ENCODE measurements around the gene ALDH2. TPM values are rescaled to one million over a fixed set of nuclear protein-coding genes. Genes with fewer than 3 reads are reported as not detected.

Gene ALDH2
- total RNA-seq, 3 donors from 2014 or later, result 1.6 to 2.7 (median 2.7) TPM

DNA sequence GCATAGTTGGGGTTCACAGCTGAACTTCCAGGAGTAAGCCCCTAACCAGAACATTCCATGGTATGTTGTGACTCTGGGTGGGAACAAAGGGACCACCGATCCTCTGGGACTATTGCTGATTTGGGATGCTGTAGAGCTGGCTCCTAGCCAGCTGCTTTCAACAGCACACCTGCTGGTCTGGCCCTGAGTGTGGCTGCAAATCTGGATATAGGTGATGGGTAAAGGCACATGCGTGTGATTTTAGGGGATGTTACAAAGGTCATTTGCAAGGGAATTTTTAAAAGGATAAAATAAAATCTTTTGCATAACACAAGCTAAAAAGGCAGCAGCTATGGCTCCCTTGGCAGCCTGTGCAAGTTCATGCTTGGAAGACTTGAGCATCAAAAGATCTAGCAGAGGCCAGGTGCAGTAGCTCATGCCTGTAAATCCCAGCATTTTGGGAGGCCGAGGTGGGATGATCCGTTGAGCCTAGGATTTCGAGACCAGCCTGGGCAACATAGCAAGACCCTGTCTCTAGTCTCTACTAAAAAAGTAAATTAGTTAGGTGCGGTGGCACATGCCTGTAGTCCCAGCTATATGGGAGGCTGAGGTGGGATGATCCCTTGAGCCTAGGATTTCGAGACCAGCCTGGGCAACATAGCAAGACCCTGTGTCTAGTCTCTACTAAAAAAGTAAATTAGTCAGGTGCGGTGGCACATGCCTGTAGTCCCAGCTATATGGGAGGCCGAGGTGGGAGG, 1.6 kb downstream of the ALDH2 start:
- Mint-ChIP-seq H3K4me1 (ENCODE audit: low read depth) (peaks cover 17% of the 10 kb centered on the region), H3K9me3 (no peaks in the 10 kb centered on the region), H3K36me3 (ENCODE audit: insufficient read depth) (peaks cover 2% of the 10 kb centered on the region), H3K27me3 (ENCODE audit: low read depth) (peaks cover 48% of the 10 kb centered on the region), H3K4me3 (no peak overlapping the region)
- DNase-seq (no peak), ATAC-seq (no peak)

DNA sequence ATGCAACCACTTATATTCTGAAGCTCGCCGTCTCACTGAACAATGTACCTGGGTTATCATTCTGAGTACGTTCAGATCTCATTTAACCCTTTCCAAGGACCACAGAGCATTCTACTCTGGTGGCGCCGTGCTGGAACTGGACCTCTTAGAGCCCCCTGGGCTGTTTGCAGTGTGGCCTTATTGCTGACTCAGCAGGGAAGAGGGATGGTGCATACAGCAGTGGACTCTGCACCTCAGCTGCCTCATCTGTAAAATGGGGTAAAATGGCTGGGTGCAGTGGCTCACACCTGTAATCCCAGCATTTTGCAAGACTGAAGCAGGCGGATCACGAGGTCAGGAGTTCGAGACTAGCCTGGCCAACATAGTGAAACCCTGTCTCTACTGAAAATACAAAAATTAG, 2.9 kb downstream of the ALDH2 start:
- ATAC-seq (no peak), DNase-seq (no peak)
- Mint-ChIP-seq H3K4me1 (ENCODE audit: low read depth) (peaks cover 13% of the 10 kb centered on the region), H3K36me3 (ENCODE audit: insufficient read depth) (peaks cover 2% of the 10 kb centered on the region), H3K27me3 (ENCODE audit: low read depth) (peaks cover 37% of the 10 kb centered on the region), H3K4me3 (no peak overlapping the region), H3K9me3 (no peaks in the 10 kb centered on the region)

DNA sequence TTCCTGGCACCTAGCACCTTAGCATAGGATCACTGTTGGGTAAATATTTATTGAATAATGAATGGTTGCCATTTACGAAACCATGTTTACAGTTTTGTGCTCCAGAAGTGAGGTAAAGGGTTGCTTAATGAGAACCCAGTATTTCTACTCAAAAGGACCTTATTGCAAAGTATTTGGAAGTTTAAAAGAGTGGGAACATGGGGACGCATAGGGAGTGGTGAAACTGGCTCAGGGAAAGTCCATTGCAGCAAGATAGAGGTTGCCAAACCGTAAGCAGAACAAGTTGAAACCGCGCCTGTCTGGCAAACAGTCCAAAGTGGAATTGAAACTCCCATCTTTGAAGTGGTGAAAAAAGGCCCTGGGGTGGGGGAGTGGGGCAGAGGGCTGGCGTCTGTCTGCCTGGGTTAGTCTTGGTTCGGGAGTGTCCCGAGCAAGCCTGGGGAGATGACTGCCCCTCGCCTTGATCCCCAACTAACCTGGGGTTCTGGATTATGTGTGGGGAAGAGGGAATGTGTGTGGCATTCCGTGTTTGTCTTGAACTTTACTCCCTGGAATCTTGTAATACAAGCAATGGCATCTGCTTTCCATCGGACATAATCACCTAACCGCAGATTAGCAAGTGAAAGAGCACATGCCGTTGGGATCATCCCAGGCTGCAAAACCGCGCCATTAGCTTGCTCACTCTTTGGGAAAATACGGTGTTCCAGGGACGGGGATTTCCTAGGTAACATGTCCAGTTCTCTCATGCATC, 7.2 kb downstream of the ALDH2 start:
- H3K9me3 Mint-ChIP-seq, result no peaks in the 10 kb centered on the region
- no peak for DNase-seq
- ATAC-seq, result no peak
- H3K27me3 Mint-ChIP-seq (ENCODE audit: low read depth), result peaks cover 13% of the 10 kb centered on the region
- no peak overlapping the region for H3K4me3 Mint-ChIP-seq
- H3K4me1 Mint-ChIP-seq (ENCODE audit: low read depth), result peaks cover 3% of the 10 kb centered on the region
- H3K36me3 Mint-ChIP-seq (ENCODE audit: insufficient read depth), result no peaks in the 10 kb centered on the region

DNA sequence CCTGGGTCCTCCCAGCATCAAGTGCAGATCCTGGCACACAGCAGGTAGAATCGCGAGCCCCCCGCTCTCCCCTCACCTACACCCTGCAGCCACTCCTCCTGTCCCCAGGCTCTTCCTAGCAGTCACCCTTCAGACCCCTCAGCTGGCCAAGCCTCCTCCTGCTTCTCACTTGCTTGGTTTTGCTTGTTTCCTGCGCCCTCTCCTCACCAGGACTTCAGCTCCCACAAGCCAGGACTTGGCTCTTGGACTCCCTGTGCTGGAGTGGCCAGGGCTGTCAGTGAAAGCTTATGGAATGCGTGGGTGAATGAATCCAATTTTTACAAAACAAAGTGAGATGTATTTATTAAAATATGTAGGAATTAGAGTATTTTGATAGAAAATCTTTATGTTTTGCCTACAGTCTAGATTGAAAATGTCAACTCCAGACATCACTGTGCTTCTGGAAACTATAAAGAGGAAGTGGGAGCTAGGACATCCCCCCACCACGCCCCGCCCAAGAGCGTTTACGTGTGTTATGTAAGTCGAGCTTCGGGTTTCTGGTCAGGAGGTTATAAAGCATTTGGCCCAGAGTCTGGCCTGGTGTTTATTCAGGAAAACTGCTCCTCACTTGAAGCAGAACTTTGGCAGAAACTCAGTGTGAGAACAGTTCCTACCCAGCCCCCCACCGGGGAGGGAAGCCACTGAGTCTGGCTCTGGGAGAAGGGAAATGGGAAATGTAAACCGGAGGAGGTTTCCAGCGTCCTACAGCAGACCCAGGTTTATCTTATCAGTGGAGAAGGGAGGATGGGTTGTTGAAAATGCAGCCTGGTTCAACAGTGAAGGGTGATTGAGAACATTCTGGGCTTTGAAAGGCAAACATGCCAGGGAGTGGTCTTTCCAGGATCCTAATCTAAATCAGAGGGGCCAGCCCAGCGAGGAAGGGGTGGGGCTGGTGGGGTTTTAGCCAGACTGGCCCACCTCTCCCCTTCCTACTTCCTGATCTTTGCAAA, 8.8 kb downstream of the ALDH2 start:
- Mint-ChIP-seq H3K9me3 (no peaks in the 10 kb centered on the region), H3K36me3 (ENCODE audit: insufficient read depth) (peaks cover 3% of the 10 kb centered on the region), H3K27me3 (ENCODE audit: low read depth) (peaks cover 4% of the 10 kb centered on the region), H3K4me1 (ENCODE audit: low read depth) (peaks cover 3% of the 10 kb centered on the region), H3K4me3 (no peak overlapping the region)
- no peak for ATAC-seq
- no peak for DNase-seq

DNA sequence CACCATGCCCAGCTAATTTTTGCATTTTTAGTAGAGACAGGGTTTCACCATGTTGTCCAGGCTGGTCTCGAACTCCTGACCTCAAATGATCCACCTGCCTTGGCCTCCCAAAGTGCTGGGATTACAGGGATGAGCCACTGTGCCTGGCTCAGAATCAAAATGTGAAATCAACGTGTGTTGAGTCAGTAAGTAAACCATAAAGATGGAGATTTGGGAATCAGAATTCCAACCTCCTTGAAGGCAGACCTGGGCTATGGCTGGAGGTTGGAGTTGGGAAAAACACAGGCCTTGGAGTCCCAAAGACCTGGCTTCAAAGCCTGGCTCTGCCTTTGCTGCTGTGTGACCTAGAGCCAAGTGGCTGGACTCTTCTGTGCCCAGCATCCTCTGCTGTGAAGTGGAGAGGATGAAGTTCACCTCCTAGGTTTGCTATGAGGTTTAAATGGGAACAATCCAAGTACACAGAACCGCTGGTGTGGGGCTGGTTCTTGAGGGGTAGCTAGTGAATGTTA, 10.2 kb downstream of the ALDH2 start:
- peaks cover 3% of the 10 kb centered on the region for H3K4me1 Mint-ChIP-seq (ENCODE audit: low read depth)
- H3K4me3 Mint-ChIP-seq, result no peak overlapping the region

DNA sequence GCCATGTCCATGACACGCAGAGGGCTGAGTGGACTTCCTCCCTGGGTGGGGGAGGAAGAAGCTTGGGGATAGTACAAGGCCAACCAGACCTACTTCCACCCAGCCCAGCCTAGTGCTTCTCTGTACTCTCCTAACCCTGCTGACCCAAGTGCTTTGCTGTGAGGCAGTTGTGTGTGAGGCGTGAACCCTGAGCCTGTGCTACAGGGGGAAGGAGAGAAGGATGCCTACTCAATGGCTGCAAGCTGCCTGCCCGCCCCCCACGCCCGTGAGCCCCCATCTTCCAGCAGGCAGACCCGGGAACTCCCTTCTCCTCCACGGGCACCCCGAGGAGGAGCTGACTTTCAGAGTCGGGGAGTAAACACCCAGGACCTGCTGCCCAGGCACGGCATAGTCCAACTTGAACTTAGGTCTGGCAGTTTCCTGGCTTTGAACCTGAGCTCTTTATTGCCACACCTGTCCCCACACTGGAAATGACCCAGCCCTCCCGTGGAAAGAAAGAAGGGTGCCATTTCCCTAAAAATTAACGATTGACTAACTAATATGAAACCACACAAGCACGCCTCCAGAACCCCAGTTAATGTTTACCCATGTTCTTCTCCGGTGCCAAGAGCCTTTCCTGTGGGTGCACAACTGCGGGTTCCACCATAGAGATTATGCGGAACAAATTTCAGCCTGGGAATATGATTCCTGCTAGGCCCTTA, 10.8 kb downstream of the ALDH2 start:
- no peaks in the 10 kb centered on the region for H3K9me3 Mint-ChIP-seq
- no peak for ATAC-seq
- H3K27me3 Mint-ChIP-seq (ENCODE audit: low read depth), result peaks cover 4% of the 10 kb centered on the region
- peaks cover 3% of the 10 kb centered on the region for H3K4me1 Mint-ChIP-seq (ENCODE audit: low read depth)
- H3K36me3 Mint-ChIP-seq (ENCODE audit: insufficient read depth), result peaks cover 4% of the 10 kb centered on the region
- no peak overlapping the region for H3K4me3 Mint-ChIP-seq
- no peak for DNase-seq

More for the DNA sequence above, 10.2 kb downstream of the ALDH2 start:
- peaks cover 4% of the 10 kb centered on the region for H3K36me3 Mint-ChIP-seq (ENCODE audit: insufficient read depth)
- peaks cover 4% of the 10 kb centered on the region for H3K27me3 Mint-ChIP-seq (ENCODE audit: low read depth)
- DNase-seq (no peak), ATAC-seq (no peak)
- no peaks in the 10 kb centered on the region for H3K9me3 Mint-ChIP-seq

DNA sequence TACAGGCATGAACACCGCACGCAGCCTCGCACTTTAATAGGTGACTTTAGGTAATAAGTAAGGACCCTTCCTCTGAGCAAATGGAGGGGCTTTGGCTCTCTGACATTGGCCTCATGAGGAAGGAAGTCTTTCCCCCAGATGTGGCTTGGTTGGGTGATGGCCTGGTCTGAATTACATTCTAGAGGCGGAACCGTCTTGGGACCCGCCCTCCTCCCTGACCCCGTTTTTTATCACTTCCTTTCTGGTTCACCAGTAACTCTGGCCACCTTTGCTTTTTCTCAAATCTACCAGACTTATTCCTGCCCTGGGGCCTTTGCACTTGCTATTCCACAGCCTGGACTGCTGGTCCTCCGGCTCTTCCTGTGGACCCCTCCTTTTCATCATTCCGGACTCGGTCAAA, 13.4 kb downstream of the ALDH2 start:
- Mint-ChIP-seq H3K4me1 (ENCODE audit: low read depth) (peaks cover 3% of the 10 kb centered on the region), H3K36me3 (ENCODE audit: insufficient read depth) (peaks cover 4% of the 10 kb centered on the region), H3K9me3 (no peaks in the 10 kb centered on the region), H3K27me3 (ENCODE audit: low read depth) (no peaks in the 10 kb centered on the region), H3K4me3 (no peak overlapping the region)
- DNase-seq, result no peak
- no peak for ATAC-seq

DNA sequence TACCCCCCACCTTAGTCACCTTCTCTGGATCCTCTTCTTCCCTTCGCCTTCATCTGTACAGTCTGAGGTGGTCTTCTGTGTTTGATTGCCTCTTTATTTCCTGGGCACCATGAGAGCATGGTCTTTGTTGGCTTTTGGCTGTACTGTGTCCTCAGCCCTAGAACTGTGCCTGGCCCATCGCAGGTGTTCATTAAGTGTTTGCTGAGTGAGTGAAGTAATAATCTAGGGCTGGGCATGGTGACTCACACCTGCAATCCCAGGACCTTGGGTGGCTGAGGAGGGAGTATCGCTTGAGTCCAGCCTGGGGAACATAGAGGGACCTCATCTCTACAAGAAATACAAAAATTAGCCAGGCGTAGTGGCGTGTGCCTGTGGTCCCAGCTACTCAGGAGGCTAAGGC, 13.9 kb downstream of the ALDH2 start:
- no peak for ATAC-seq
- Mint-ChIP-seq H3K36me3 (ENCODE audit: insufficient read depth) (peaks cover 4% of the 10 kb centered on the region), H3K9me3 (no peaks in the 10 kb centered on the region), H3K27me3 (ENCODE audit: low read depth) (no peaks in the 10 kb centered on the region), H3K4me1 (ENCODE audit: low read depth) (peaks cover 2% of the 10 kb centered on the region), H3K4me3 (no peak overlapping the region)
- DNase-seq, result no peak

DNA sequence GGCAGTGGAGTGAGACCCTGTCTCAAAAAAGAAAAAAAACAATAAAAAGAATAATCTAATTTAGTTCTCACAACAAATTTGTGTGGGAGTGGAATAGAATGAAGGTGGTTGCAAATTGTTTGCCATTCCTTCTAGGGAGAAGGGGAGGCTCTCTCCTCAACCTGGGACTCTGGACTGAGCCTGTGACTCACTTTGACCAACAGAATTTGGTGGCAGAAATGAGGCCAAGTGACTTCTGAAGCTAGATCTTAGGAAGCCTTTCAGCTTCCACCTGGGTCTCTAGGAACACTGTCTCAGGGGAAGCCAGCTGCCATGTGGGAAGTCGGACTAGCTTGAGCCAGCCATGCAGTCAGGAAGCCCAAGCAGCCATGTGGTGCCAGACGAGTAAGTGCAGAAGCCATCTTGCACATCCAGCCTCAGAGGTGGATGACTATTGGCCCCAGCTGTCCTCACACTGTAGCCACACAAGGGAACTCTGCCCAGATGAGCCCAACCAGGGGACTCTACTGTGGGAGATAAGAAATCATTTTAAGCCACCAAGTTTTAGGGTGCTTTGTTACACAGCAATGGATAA, 14.4 kb downstream of the ALDH2 start:
- Mint-ChIP-seq H3K4me1 (ENCODE audit: low read depth) (no peaks in the 10 kb centered on the region), H3K9me3 (no peaks in the 10 kb centered on the region), H3K36me3 (ENCODE audit: insufficient read depth) (peaks cover 4% of the 10 kb centered on the region), H3K4me3 (no peak overlapping the region), H3K27me3 (ENCODE audit: low read depth) (no peaks in the 10 kb centered on the region)
- ATAC-seq (no peak), DNase-seq (no peak)

DNA sequence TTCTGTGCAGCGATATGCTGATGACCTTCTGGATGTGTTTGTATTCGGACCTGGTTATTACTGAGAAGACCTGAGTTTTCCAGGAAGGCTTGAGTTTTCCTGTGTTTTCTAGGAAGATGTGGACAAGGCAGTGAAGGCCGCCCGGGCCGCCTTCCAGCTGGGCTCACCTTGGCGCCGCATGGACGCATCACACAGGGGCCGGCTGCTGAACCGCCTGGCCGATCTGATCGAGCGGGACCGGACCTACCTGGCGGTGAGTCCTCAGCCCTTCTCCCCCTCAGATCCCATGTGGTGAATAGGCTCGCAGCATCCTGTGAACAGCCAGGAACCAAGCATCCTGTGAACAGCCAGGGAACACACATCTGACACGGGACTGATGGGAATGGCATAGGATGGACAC, 16.3 kb downstream of the ALDH2 start:
- H3K4me3 Mint-ChIP-seq, result no peak overlapping the region
- no peaks in the 10 kb centered on the region for H3K27me3 Mint-ChIP-seq (ENCODE audit: low read depth)
- DNase-seq, result no peak
- peaks cover 4% of the 10 kb centered on the region for H3K36me3 Mint-ChIP-seq (ENCODE audit: insufficient read depth)
- no peaks in the 10 kb centered on the region for H3K4me1 Mint-ChIP-seq (ENCODE audit: low read depth)
- H3K9me3 Mint-ChIP-seq, result no peaks in the 10 kb centered on the region
- ATAC-seq, result no peak

DNA sequence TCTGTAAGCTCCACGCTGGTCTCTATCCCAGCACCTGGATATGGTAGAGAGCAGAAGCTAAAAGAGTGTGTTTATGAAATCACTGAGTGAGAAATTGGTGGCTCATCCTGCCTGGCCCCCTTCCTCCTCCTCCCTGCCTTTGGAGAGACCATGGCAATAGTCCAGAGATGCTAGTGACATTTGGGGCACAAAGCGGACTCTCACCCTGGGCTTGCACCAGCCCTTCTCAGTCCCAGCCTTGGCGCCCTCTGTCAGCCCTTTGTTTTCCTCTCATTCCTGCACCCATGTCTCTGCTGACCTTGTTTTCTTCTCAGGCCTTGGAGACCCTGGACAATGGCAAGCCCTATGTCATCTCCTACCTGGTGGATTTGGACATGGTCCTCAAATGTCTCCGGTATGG, 18.2 kb downstream of the ALDH2 start:
- H3K27me3 Mint-ChIP-seq (ENCODE audit: low read depth), result no peaks in the 10 kb centered on the region
- ATAC-seq (no peak), DNase-seq (no peak)
- H3K4me1 Mint-ChIP-seq (ENCODE audit: low read depth), result no peaks in the 10 kb centered on the region
- H3K9me3 Mint-ChIP-seq, result no peaks in the 10 kb centered on the region
- H3K36me3 Mint-ChIP-seq (ENCODE audit: insufficient read depth), result peaks cover 4% of the 10 kb centered on the region
- H3K4me3 Mint-ChIP-seq, result no peak overlapping the region

DNA sequence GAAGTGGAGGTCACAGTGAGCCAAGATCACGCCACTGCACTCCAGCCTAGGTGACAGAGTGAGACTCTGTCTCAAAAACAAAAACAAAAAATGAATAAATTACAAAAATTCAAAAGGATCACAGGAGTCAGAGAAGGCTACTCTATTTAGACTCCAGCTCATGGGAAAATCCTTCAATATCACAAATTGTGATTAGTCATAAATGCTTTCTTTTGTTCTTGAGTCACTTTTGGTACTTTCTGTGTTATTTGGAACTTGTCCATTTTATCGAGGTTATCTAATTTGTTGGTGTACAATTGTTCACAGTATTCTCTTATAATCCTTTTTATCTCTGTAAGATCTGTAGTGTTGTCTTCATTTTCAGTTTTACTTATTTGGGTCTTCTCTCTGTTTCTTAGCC, 18.9 kb downstream of the ALDH2 start:
- Mint-ChIP-seq H3K27me3 (ENCODE audit: low read depth) (no peaks in the 10 kb centered on the region), H3K4me1 (ENCODE audit: low read depth) (no peaks in the 10 kb centered on the region), H3K9me3 (no peaks in the 10 kb centered on the region), H3K36me3 (ENCODE audit: insufficient read depth) (no peaks in the 10 kb centered on the region), H3K4me3 (no peak overlapping the region)
- no peak for DNase-seq
- no peak for ATAC-seq

DNA sequence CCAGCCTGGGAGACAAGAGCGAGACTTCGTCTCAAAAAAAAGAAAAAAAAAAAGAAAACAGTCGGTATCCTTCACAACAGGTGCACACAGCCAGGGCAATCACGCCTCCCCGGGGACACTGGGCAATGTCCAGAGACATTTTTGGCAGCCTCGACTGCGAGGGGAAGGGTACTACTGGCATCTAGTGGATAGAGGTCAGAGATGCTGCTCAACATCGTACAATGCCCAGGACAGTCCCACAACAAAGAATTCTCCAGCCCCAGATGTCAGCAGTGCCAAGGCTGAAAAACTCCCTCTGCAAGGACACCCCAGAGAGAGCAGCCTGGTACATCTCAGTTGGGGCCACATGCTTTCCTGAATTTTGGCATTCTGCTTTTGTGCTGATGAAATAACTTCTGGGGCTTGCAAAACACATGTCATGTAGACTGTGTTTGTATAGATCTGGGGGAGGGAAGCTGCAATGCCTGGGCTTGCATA, 21.5 kb downstream of the ALDH2 start:
- no peak for ATAC-seq
- Mint-ChIP-seq H3K4me3 (no peak overlapping the region), H3K9me3 (no peaks in the 10 kb centered on the region), H3K4me1 (ENCODE audit: low read depth) (no peaks in the 10 kb centered on the region), H3K27me3 (ENCODE audit: low read depth) (no peaks in the 10 kb centered on the region), H3K36me3 (ENCODE audit: insufficient read depth) (peaks cover 3% of the 10 kb centered on the region)
- DNase-seq, result no peak

Data from activated T-cell treated with anti-CD3 and anti-CD28 coated beads, Interleukin-2, amount 50 U/mL, for 4 hours (primary cell).